KMS-11 (cell line): ENCODE results near the gene DLG5.
A peak's percentile ranks its signal among the peaks of the same experiment; 100 is the strongest.

Source experiments
- H2AFZ ChIP-seq: fragments of 200-600 bp; sonication (generic); 2 replicates; pipeline ENCODE4 v1.6.1; 2016; ENCODE audit warnings: antibody characterized with exemption, mixed run types, low read depth
- H3K27ac ChIP-seq: fragments of 200-600 bp; sonication (generic); 2 replicates; pipeline ENCODE4 v1.6.1; 2016; ENCODE audit warnings: mild to moderate bottlenecking, mixed run types
- H3K27me3 ChIP-seq: fragments of 200-600 bp; sonication (generic); 2 replicates; pipeline ENCODE4 v1.6.1; 2017; ENCODE audit warnings: mild to moderate bottlenecking, low read depth, mixed run types, moderate library complexity; ENCODE audit not compliant: insufficient read depth
- H3K36me3 ChIP-seq: fragments of 200-600 bp; sonication (generic); 2 replicates; pipeline ENCODE4 v1.6.1; 2017; ENCODE audit warnings: mild to moderate bottlenecking, mixed run types; ENCODE audit not compliant: insufficient read depth
- H3K4me1 ChIP-seq: fragments of 200-600 bp; sonication (generic); 2 replicates; pipeline ENCODE4 v1.6.1; 2016; ENCODE audit warnings: mild to moderate bottlenecking, low read depth, mixed run types; ENCODE audit not compliant: poor library complexity, severe bottlenecking
- H3K4me2 ChIP-seq: fragments of 200-600 bp; sonication (generic); 2 replicates; pipeline ENCODE4 v1.7.0; 2016; ENCODE audit warnings: mild to moderate bottlenecking, mixed run types
- H3K4me3 ChIP-seq: fragments of 200-600 bp; sonication (generic); IDR thresholded peaks from 2 replicates; pipeline ENCODE4 v1.6.1; 2017; ENCODE audit warnings: low read depth, low read length, mixed read lengths; ENCODE audit not compliant: insufficient read depth
- H3K79me2 ChIP-seq: fragments of 200-600 bp; sonication (generic); 2 replicates; pipeline ENCODE4 v1.6.1; 2016; ENCODE audit warnings: low read depth, mixed run types; ENCODE audit not compliant: insufficient read depth
- H3K9ac ChIP-seq: fragments of 200-600 bp; sonication (generic); 2 replicates; pipeline ENCODE4 v1.6.1; 2016; ENCODE audit warnings: mild to moderate bottlenecking, mixed run types
- H4K20me1 ChIP-seq: fragments of 200-600 bp; sonication (generic); 2 replicates; pipeline ENCODE4 v1.6.1; 2016; ENCODE audit warnings: mild to moderate bottlenecking, mixed run types; ENCODE audit not compliant: insufficient read depth
- TF ChIP-seq, protein P1 (sequence below): fragments of 200-600 bp; sonication (generic); conservative IDR thresholded peaks from 2 replicates; pipeline ENCODE4 v1.6.1; 2017; ENCODE audit warnings: low read depth, mild to moderate bottlenecking, antibody characterized with exemption, low read length, moderate library complexity, mixed read lengths

DLG5 gene

DNA sequence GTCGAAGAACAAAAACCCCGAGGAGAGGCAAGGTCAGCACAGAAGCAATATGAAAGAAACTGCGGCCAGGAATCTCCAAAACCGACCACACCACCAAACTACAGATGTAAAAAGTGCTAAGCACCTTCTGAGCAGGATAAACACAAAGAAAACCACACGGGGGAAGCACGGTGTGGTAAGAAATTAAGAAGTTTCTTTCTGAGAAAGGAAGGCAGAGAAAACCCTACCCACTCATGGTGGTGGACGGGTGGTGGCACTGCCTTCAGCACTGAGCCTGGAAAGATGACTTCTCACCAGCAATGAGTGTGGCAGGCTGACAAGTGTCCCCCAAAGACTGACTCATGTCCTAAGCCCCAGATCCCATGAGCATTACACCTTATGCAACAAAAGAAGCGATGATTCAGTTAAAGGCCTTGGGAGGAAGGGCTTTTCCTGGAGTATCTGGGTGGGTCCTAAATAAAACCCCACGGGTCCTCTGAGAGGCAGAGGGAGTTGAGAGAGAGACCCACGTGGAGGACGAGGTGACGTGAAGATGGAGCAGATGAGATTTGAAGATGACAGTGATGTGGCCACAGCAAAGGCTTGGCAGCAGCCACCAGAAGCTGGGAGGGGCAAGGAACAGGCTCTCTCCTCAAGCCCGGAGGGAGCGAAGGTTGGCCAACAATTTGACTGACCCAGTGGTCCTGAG, 124.9 kb downstream of the DLG5 start:
- peak overlapping the region; percentile 22; the same call in 1 of the 2 replicates for H3K9ac ChIP-seq
- H2AFZ ChIP-seq, result no peak overlapping the region
- no peak overlapping the region for H3K4me3 ChIP-seq
- H3K4me2 ChIP-seq, result peak overlapping the region; percentile 95
- no peaks in the 10 kb centered on the region for H3K79me2 ChIP-seq
- peak overlapping the region; percentile 56; the same call in 1 of the 2 replicates for H3K27ac ChIP-seq
- TF ChIP-seq, protein P1, sequence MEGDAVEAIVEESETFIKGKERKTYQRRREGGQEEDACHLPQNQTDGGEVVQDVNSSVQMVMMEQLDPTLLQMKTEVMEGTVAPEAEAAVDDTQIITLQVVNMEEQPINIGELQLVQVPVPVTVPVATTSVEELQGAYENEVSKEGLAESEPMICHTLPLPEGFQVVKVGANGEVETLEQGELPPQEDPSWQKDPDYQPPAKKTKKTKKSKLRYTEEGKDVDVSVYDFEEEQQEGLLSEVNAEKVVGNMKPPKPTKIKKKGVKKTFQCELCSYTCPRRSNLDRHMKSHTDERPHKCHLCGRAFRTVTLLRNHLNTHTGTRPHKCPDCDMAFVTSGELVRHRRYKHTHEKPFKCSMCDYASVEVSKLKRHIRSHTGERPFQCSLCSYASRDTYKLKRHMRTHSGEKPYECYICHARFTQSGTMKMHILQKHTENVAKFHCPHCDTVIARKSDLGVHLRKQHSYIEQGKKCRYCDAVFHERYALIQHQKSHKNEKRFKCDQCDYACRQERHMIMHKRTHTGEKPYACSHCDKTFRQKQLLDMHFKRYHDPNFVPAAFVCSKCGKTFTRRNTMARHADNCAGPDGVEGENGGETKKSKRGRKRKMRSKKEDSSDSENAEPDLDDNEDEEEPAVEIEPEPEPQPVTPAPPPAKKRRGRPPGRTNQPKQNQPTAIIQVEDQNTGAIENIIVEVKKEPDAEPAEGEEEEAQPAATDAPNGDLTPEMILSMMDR, result 0 out of 2 replicates have a peak, but pooled peaks have one; percentile 22
- H3K4me1 ChIP-seq, result peaks cover 56% of the 10 kb centered on the region
- H3K36me3 ChIP-seq, result no peaks in the 10 kb centered on the region
- H3K27me3 ChIP-seq, result no peaks in the 10 kb centered on the region
- H4K20me1 ChIP-seq, result no peaks in the 10 kb centered on the region

DNA sequence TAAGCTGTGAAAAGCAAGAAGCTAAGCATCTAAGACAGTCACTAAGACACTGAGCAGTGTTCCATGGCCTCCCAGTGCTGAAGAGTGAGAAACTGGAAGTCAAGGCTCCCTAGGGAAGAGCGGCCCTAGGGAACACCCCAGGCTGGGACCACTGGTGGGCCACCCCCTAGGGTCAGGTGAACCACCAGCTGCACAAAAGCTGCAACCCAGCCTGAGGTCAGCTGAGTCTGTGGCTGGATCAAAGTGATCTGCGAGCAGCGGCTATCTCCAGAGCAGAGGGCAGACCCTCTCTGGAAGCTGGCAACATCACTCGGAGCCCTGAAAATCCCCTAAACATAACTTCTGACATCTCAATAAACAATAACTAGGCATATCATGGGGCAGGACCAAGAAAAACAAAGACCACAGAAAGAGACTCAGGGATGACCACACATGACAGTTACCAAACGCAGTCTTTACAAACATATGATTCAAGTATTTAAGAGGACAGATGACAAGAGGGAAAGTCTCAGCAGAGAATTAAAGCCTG, 125.8 kb downstream of the DLG5 start:
- peak overlapping the region; percentile 95 for H3K4me2 ChIP-seq
- H4K20me1 ChIP-seq, result no peaks in the 10 kb centered on the region
- TF ChIP-seq, protein P1, result no peak
- H3K4me1 ChIP-seq, result peaks cover 56% of the 10 kb centered on the region
- no peaks in the 10 kb centered on the region for H3K36me3 ChIP-seq
- H3K27ac ChIP-seq, result peak overlapping the region; percentile 56; the same call in 1 of the 2 replicates
- H3K27me3 ChIP-seq, result no peaks in the 10 kb centered on the region
- H3K4me3 ChIP-seq, result no peak overlapping the region
- no peaks in the 10 kb centered on the region for H3K79me2 ChIP-seq
- H3K9ac ChIP-seq, result no peak overlapping the region
- no peak overlapping the region for H2AFZ ChIP-seq

DNA sequence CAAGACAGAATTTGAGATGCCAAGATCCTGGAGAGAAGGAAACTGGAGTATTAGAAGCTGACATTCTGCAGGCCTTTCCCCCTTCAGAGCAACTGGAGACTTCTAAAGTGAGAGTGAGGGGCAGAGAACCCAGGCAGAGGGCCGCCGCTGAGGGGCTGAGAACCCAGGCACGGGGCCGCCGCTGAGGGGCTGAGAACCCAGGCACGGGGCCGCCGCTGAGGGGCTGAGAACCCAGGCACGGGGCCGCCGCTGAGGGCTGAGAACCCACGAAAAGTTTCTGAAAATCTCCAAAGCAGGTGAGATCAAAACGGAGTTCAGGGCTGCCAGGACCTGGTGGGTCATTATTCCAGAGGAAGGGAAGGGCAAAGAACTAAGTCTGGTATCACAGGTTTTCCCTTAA, 126.2 kb downstream of the DLG5 start:
- Histone ChIP-seq H3K4me1 (peaks cover 56% of the 10 kb centered on the region), H2AFZ (no peak overlapping the region), H4K20me1 (no peaks in the 10 kb centered on the region), H3K27ac (no peak overlapping the region), H3K9ac (no peak overlapping the region), H3K27me3 (no peaks in the 10 kb centered on the region), H3K36me3 (no peaks in the 10 kb centered on the region), H3K4me2 (peak overlapping the region; percentile 95), H3K79me2 (no peaks in the 10 kb centered on the region), H3K4me3 (no peak overlapping the region)
- TF ChIP-seq, protein P1, result no peak

DNA sequence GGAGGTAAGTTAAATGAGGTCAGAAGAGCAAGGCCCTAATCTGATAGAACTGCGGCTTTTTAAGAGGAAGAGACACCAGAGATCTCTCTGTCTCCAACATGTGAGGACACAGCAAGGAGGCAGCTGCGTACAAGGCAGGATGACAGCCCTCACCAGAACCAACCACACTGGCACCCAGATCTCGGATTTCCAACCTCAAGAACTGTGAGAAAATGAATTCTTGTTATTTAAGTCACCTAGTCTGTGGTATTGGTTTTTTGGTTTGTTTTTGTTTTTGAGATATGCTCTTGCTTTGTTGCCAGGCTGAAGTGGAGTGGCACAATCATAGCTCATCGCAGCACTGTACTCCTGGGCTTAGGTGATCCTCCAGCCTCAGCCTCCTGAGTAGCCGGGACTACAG, 127.2 kb downstream of the DLG5 start:
- H3K4me2 ChIP-seq, result no peak overlapping the region
- peaks cover 55% of the 10 kb centered on the region for H3K4me1 ChIP-seq
- H4K20me1 ChIP-seq, result no peaks in the 10 kb centered on the region
- H3K36me3 ChIP-seq, result no peaks in the 10 kb centered on the region
- H3K27ac ChIP-seq, result no peak overlapping the region
- no peak overlapping the region for H3K9ac ChIP-seq
- no peaks in the 10 kb centered on the region for H3K27me3 ChIP-seq
- TF ChIP-seq, protein P1, result no peak
- no peaks in the 10 kb centered on the region for H3K79me2 ChIP-seq
- H2AFZ ChIP-seq, result no peak overlapping the region
- no peak overlapping the region for H3K4me3 ChIP-seq
